HG03095 (cell line): ENCODE data around the gene GJA3.

Source experiments
- ATAC-seq: cut with Tn5 transposase; IDR thresholded peaks from one replicate; pipeline ENCODE4 v1.9.1; 2021; ENCODE audit warnings: moderate library complexity; ENCODE audit not compliant: unreplicated experiment

GJA3 gene

GRCh38 chr13:20101467-20102316 is 59.2 kb downstream of the GJA3 start:
- no peak for ATAC-seq

GRCh38 chr13:20099319-20099718 is 61.5 kb downstream of the GJA3 start:
- no peak for ATAC-seq

- ATAC-seq: no peak
These were observed 66.9 kb downstream of the GJA3 start for GRCh38 chr13:20093951-20094350.

GRCh38 chr13:20090349-20090748 is 70.5 kb downstream of the GJA3 start:
- no peak for ATAC-seq
